HG02763 (cell line): ENCODE data around the gene CBY2.
"Not testable (repeated sequence)": the region's sequence is repeated elsewhere in the genome, so short reads cannot be mapped to it uniquely, and the experiment has no call there.

Experiments used
- ATAC-seq: cut with Tn5 transposase; IDR thresholded peaks from one replicate; pipeline ENCODE4 v1.9.1; 2021; ENCODE audit warnings: mild to moderate bottlenecking, moderate library complexity; ENCODE audit not compliant: unreplicated experiment

Gene CBY2

DNA sequence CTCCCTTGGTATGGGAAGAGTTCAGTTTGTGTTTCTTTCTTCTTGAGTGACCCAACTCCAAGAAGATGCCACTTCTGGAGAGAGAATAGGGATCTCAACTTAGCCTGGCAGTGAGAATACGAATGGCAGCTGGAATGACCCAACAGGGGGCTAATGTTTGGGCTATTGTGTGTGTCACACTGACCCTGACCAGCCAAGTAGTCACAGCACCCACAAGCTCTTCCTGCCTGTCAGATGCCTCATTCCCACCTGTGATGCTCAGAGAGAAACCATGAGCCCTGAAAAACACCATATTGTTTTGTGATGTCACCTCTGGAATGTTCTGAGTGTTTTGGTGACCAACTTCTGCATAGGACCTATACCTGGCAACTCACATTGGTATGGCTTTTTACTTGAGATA is at the start of gene CBY2:
Gene CBY2 (plus strand): TSS at position 233 of the 400 bp plus-strand sequence. CDS start 71 bp downstream, at position 304.
- ATAC-seq, result no peak

DNA sequence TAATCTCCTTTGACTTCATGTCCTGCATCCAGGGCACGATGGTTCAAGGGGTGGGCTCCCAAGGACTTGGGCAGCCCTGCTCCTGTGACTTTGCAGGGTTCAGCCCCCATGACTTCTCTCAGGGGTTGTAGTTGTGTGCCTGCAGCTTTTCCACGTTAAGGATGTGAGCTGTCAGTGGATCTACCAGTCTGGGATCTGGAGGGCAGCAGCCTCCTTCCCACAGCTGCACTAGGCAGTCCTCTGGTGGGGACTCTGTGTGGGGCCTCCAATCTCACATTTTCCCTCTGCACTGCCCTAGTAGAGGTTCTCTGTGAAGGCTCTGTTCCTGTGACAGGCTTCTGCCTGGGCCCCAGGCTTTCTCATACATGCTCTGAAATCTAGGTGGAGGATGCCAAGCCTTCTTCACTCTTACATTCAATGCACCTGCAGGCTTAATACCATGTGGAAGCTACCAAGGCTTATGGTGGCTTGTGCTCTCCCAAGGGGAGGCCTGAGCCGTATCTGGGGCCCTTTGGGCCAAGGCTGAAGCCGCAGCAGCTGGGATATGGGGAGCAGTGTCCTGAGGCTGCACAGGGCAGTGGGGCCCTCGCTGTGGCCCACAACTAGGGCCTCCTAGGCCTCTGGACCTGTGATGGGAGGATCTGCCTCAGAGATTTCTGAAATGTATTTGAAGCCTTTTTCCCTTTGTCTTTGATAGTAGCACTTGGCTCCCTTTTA is 47.3 kb upstream of the CBY2 start:
- no peak for ATAC-seq

DNA sequence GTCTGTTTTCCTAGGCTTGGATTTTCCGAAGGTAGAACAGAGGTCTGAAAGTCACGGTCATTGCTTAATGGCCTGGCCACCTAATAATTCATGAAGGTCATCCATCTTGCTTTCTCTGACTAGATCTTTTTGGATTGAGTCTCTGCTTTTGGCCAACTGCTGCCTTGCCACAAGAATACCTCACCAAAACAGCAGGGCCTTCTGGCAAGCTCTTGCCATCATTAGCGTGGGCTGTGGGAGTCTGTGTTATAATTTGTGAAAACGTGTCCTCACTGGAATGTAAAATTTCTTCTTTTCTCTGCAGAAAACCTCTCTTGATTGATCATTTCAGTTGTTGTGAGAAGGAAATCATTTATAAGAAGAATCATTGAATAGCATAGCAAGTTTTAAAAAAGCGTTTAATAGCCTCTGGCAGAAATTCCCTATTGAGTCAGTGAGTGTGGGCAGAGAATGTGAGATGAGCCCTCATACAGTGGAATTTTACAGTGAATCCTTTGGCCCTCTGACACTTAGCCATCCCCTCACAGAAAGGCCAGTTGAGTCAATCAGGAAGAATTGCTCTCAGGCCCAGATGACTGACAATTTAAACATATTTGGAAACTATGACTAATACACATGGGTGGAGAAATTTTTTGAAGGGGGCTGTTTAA is 43.4 kb upstream of the CBY2 start:
- no peak for ATAC-seq

- ATAC-seq, result no peak
These were observed 42.6 kb upstream of the CBY2 start for GRCh38 chr13:45659536-45659935.

DNA sequence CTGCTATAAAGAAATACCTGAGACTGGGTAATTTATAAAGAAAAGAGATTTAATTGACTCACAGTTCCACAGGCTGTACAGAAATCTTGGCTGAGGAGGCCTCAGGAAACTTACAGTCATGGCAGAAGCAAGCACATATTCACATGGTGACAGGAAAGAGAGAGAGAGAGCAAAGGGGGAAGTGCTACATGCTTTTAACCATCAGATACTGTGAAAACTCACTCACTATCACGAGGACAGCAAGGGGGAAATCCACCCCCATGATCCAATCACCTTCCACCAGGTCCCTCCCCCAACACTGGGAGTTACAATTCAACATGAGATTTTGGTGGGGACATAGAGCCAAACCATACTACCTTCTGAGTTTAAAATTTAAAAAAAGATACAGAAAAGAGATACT is 41.7 kb upstream of the CBY2 start:
- ATAC-seq, result not testable (repeated sequence)

- no peak for ATAC-seq
These were observed 40.0 kb upstream of the CBY2 start for GRCh38 chr13:45662162-45662561.

GRCh38 chr13:45662903-45663302 is 39.2 kb upstream of the CBY2 start:
- not testable (repeated sequence) for ATAC-seq

GRCh38 chr13:45669626-45670025 is 32.5 kb upstream of the CBY2 start:
- not testable (repeated sequence) for ATAC-seq

DNA sequence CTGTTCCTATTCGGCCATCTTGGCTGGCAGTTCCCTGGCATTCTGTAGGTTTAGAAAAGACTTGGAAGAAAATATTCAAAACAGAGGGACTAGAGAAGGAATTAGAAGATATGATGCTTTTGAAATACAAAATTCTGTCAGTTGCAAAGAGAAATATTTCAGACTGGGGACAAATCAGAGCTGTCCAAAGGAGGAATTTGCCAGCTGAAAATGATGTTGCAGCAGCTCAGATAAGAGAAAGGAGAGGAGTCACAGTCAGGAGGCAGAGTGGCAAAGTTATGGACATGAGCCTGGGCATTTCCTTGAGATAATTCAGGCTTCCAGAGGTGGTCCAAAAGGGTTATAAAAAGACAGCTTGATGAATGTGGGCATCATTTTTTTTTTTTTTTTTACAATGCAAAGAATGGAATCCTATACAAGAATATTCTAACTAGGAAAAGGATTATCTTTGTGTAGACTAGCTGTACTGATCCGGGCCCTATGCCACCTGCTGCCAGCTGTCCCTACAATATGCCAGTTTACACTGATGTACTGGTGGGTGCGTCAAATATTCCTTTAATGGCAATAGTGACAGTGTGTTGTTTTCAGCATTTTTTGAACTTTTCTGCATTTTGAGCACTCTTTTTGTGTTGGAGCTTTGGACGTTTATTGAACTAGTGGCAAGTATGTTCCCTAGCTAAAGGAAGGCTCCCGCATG is 31.8 kb upstream of the CBY2 start:
- no peak for ATAC-seq

DNA sequence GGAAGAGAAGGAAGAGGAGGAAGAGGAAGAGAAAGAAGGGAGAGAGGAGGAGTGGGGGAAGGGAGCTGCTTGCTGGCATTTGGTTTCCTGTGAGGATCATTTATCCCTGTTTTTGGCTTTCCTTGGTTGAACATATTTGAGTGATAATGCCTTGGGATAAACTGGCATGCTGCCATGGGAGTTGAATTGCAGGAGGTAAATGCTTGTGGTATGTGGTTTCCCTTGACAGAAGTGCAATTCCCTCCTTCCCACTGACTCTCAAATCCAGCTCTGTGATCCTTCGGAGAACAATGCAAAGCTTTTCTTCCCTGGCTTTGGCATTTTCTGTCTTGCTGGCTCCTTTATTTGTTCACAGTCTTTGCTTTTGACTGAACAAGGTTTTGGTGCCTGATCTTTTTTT is 27.2 kb upstream of the CBY2 start:
- no peak for ATAC-seq

DNA sequence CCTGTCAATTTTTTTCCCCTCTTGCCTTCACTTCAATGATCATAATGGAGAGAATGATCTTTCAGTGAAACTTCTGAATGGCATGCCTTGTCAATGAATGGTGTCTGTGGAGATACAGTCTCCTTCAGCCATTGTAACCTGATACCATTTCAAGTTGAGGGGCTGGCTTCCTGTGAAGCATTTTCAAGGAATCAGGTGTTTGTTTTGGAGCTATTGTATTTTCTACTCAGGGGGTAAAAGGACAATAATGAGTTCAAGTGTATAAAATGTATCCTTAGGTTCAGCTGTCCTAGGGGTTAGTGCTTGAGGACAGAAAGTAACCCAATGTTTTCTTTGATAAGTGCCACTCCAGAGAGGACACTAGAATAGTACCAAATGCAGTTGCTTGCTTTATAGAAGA is 23.8 kb upstream of the CBY2 start:
- no peak for ATAC-seq

DNA sequence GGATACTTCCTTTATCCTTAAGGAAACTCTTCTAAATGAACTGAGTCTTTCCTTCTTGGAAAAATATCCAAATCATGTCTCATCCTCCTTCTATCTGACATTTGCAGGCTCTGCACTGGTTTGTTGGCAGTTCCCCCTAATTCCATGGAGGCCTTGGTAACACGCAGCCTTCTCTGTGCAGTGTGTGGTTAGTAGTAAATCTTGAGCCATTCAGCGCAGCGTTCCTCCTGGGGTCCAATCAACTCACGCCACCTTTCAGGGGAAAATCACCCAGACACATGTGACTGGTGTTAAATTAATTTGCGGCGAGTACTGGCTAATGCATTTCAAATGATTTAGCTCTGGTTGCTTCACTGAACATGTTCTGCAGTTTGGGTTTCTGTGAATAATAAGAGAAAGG is 21.0 kb upstream of the CBY2 start:
- no peak for ATAC-seq

DNA sequence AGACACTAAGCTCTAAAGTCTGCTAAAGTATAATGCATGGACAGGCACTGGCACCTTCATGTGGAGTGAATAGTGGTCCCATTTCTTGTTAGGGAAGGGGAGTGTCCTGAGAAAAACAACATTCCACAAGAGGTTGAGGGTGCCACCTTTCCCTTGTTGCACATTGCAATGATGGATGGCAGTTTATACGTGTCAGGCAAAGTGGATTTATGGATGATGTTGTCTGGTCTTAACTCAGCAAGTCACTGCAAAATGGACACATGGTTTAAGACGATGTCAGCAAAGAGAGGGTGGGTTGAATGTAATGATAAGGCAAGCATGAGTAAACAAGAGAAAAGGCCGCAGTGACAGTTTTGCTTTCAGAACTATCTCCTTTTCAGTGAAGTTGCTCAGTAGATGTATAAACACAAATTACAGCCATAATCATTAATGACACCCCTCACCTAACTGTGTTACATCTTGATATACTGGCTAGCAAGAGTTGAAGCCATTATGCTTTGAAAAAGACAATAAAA is 19.6 kb upstream of the CBY2 start:
- ATAC-seq, result no peak

- no peak for ATAC-seq
These were observed 18.4 kb upstream of the CBY2 start for GRCh38 chr13:45683701-45684100.

- no peak for ATAC-seq
These were observed 13.5 kb upstream of the CBY2 start for GRCh38 chr13:45688577-45688976.

- no peak for ATAC-seq
These were observed 11.5 kb upstream of the CBY2 start for GRCh38 chr13:45690636-45691035.

DNA sequence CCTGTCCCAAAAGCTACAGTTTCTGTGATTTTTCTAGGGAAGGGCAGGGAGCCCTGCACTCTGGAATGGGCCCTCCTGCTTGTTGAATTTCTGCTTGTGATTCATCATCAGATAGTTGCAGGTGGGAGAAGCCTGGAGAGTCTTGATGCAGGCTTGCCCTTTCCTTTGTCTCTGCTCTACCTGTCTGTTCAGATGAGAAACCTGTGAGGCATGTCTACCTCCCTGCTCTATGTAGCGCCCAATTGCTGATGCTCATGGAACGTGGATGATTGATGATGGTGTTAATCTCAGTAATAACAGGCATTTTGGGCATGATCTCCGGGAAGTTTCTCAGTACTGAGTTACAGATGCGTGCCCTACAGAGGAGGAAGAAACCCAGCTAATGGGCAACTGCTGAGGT is 10.9 kb upstream of the CBY2 start:
- ATAC-seq, result no peak

DNA sequence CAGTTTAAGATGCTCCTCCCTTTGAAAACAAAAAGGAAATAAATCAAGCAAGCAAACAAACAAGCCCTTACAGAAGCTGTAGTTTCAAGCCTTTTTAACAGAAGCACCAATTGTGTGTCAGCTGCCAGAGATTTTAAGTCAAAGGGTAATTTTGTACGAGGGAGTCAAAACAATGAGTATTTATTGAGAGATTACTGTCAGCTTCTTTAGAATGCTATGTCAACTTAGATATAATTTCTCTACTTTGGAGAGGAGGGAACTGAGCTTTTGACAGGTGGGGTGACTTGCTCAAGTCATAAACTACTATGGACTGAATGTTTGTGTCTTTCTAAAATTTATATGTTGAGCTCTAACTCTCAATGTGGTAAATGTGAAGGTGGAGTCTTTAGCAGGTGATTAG is 10.5 kb upstream of the CBY2 start:
- ATAC-seq, result no peak

DNA sequence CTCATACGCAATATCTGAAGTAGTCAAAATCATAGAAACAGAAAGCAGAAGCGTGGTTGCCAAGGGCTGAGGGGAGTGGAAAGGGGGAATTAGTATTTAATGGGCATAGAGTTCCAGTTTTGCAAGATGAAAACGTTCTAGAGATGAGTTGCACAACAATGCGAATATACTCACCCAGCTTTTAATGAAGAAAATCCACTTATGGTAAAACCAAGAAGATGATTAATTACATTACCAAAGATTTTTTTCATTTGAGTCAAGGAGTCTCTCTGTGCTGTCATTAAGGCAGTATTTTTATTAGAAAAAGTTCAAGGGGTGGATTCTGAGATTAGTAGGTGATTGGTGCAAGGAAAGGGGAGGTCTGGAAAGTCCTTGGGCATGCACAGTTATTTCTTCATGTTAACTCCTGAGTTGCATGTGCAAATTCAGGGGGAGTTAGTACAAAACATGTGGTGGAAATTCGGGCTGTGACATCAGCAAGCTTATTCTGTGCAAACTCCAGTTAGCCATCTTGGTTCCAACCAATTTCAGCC is 6.9 kb upstream of the CBY2 start:
- no peak for ATAC-seq

GRCh38 chr13:45696610-45697226 is 5.4 kb upstream of the CBY2 start:
- peak; percentile 38 for ATAC-seq
